Testis (tissue), 3 donors: ENCODE results near the gene TTC33. TPM values are rescaled to one million over a fixed set of nuclear protein-coding genes. Genes with fewer than 3 reads are reported as not detected.

Source experiments
- DNase-seq: peaks from one replicate; pipeline ENCODE4 v3.0.0-alpha.2; 2019
- H3K27ac ChIP-seq, 2 donors: fragments of 200-600 bp; sonication (generic); one replicate each; pipeline ENCODE4 v1.5.1; 2019
- H3K27me3 ChIP-seq: fragments of 200-600 bp; sonication (generic); one replicate; pipeline ENCODE4 v1.5.1; 2019
- H3K36me3 ChIP-seq: fragments of 200-600 bp; sonication (generic); one replicate; pipeline ENCODE4 v1.5.1; 2017; ENCODE audit warnings: low read depth; ENCODE audit errors: missing control alignments
- H3K4me1 ChIP-seq: fragments of 200-600 bp; sonication (generic); one replicate; pipeline ENCODE4 v1.5.1; 2019
- H3K4me3 ChIP-seq, 2 donors: fragments of 200-600 bp; sonication (generic); one replicate each; pipeline ENCODE4 v1.5.1; 2017 to 2019
- H3K9me3 ChIP-seq: fragments of 200-600 bp; sonication (generic); one replicate; pipeline ENCODE4 v1.5.1; 2017
- CTCF ChIP-seq, 3 experiments: fragments of 450-650 bp in 2 of 3; fragments of 200-600 bp in 1 of 3; sonication (generic) in 1 of 3; IDR thresholded peaks; one replicate each; pipeline ENCODE4 v1.5.1; 2016 to 2019; ENCODE audit warnings: antibody characterized with exemption in 3 of 3, mild to moderate bottlenecking in 2 of 3, moderate library complexity in 1 of 3
- POLR2A ChIP-seq: fragments of 450-650 bp; IDR thresholded peaks from one replicate; pipeline ENCODE4 v1.6.1; 2017; ENCODE audit warnings: antibody characterized with exemption, mild to moderate bottlenecking, moderate library complexity
- WGBS, 2 donors: methylation state at CpG; one replicate each; pipeline ENCODE4 v1.1.5; 2018; 5-methylcytosine and 5-hydroxymethylcytosine counted together
- intact Hi-C: fragments of 100-400 bp; cut with DNase I; formaldehyde crosslinking; loops from one replicate; pipeline ENCODE4 v1.15.1; 2023; ENCODE audit warnings: low total_unique reads
- polyA plus RNA-seq: library from polyadenylated mRNA; stranded (reverse); fragments of 350-450 nt; fragmentation: Illumina TruSeq; extraction: RNeasy Lipid Tissue Mini Kit (QIAGEN cat#74804); gene quantifications from one replicate; pipeline ENCODE4 v1.2.3, GENCODE V29; 2014; ENCODE audit warnings: low read depth, low replicate concordance; ENCODE audit not compliant: insufficient read depth
- total RNA-seq, 2 donors: library from RNA; depleted of rRNA; stranded (reverse); fragments of >200 nt; gene quantifications; one replicate each; pipeline ENCODE4 v1.2.3, GENCODE V29; 2016

TTC33 gene
- total and polyA plus RNA-seq, 3 donors from 2014 or later, result 14.7 to 16.5 (median 15.2) TPM

DNA sequence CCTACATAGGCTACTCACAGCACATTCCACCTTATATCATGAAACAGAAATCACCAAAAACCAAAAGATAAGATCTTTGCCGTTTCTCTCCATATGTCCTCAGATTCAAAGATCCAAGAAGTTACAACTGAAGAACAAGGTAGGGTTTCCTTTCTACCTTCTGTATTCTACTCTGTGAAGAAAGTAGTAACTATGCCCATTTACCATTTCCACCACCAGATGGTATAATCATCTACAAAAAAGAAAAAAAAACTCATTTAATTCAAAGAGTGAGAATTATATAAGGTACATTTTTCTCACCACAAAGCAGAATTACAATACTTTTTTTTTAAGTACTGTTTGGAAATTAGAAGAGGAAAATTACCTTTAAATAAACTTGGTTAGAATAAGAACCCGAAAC lies 248.7 kb downstream of the TTC33 start:
- intact Hi-C loops, result no loop called here
- no peak for DNase-seq
- Histone ChIP-seq H3K4me3 (no peak overlapping the region), H3K9me3 (no peaks in the 10 kb centered on the region), H3K27me3 (no peaks in the 10 kb centered on the region), H3K27ac (no peak overlapping the region), H3K4me1 (no peaks in the 10 kb centered on the region), H3K36me3 (no peaks in the 10 kb centered on the region)
- WGBS, 2 donors, result 36 to 46% methylated on average over 2 of the region's 2 CpGs
- TF ChIP-seq POLR2A (no peak), CTCF (IDR thresholded peaks at IDR 0.05) (no peak)

- Histone ChIP-seq H3K27me3 (no peaks in the 10 kb centered on the region), H3K27ac (no peak overlapping the region), H3K36me3 (no peaks in the 10 kb centered on the region), H3K9me3 (no peaks in the 10 kb centered on the region), H3K4me3 (no peak overlapping the region), H3K4me1 (no peaks in the 10 kb centered on the region)
- WGBS, 2 donors, result 79 to 90% methylated on average over 4 of the region's 4 CpGs
- intact Hi-C loops, result no loop called here
- no peak for DNase-seq
- no peak for TF ChIP-seq POLR2A
- no peak for TF ChIP-seq CTCF (IDR thresholded peaks at IDR 0.05)
These were observed 250.7 kb downstream of the TTC33 start for GRCh38 chr5:40505031-40505430.

DNA sequence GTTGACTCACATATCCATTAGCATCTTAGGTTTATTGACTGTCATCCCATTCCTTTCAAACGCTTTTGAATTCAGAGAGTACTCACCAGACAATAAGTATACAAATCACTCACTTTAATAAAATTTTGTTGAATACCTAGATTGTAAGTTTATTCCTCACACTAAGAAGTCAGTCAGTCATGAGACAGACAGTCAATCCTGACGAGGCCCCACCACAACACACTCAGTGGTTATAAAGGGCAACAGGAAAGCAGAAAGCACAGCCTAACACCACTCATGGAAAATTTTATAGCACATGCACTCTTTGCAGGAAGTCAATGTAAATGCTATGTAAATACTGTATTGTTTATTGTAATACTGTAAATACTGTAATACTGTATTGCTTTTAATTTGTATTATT lies 252.3 kb downstream of the TTC33 start:
- WGBS, 2 donors, result 75 to 85% methylated on average over 2 of the region's 2 CpGs

GRCh38 chr5:40502736-40503135 lies 253.0 kb downstream of the TTC33 start:
- no peak overlapping the region for H3K27ac ChIP-seq
- 89 to 90% methylated on average over 3 of the region's 3 CpGs for WGBS, 2 donors
- TF ChIP-seq POLR2A, result no peak
- no peak for TF ChIP-seq CTCF (IDR thresholded peaks at IDR 0.05)

More for the DNA sequence above, 252.3 kb downstream of the TTC33 start:
- Histone ChIP-seq H3K27ac (no peak overlapping the region), H3K9me3 (no peaks in the 10 kb centered on the region), H3K36me3 (no peaks in the 10 kb centered on the region), H3K4me1 (no peaks in the 10 kb centered on the region), H3K4me3 (no peak overlapping the region), H3K27me3 (no peaks in the 10 kb centered on the region)
- DNase-seq, result no peak
- intact Hi-C loops, result no loop called here
- TF ChIP-seq CTCF (IDR thresholded peaks at IDR 0.05) (no peak), POLR2A (no peak)

GRCh38 chr5:40501711-40502444 lies 253.9 kb downstream of the TTC33 start:
- DNase-seq, result no peak
- Histone ChIP-seq H3K27me3 (no peaks in the 10 kb centered on the region), H3K36me3 (no peaks in the 10 kb centered on the region), H3K27ac (no peak overlapping the region), H3K4me1 (no peaks in the 10 kb centered on the region), H3K4me3 (no peak overlapping the region), H3K9me3 (no peaks in the 10 kb centered on the region)
- TF ChIP-seq CTCF (IDR thresholded peaks at IDR 0.05) (no peak), POLR2A (no peak)
- WGBS, 2 donors, result 77 to 87% methylated on average over 4 of the region's 4 CpGs
- intact Hi-C loops, result no loop called here

More at GRCh38 chr5:40502736-40503135, 253.0 kb downstream of the TTC33 start:
- Histone ChIP-seq H3K36me3 (no peaks in the 10 kb centered on the region), H3K4me1 (no peaks in the 10 kb centered on the region), H3K27me3 (no peaks in the 10 kb centered on the region), H3K4me3 (no peak overlapping the region), H3K9me3 (no peaks in the 10 kb centered on the region)
- intact Hi-C loops, result no loop called here
- DNase-seq, result no peak
